Fibroblast of the aortic adventitia (primary cell): ENCODE results near the gene GRM8. TPM values are rescaled to one million over a fixed set of nuclear protein-coding genes. Genes with fewer than 3 reads are reported as not detected.

Experiments used
- DNase-seq: peaks from one replicate; pipeline ENCODE4 v3.0.0-alpha.2; 2010; ENCODE audit warnings: low read depth
- H3K4me3 ChIP-seq: 2 replicates; pipeline ENCODE4 v1.5.1; 2011; ENCODE audit warnings: low read depth, mild to moderate bottlenecking, control low read depth, low read length, moderate library complexity
- total RNA-seq: library from RNA; depleted of rRNA; stranded (reverse); fragments of >200 nt; gene quantifications from 2 replicates; pipeline ENCODE4 v1.2.3, GENCODE V29; 2012; ENCODE audit warnings: low replicate concordance
- TF ChIP-seq, protein P1 (sequence below): IDR thresholded peaks from 2 replicates; pipeline ENCODE4 v1.5.1; 2011; ENCODE audit warnings: mild to moderate bottlenecking, low read length, control low read depth, inconsistent platforms; ENCODE audit not compliant: insufficient read depth

The GRM8 gene
- total RNA-seq, result 0.36 TPM in 1 of 2 replicates, not detected in the other

- TF ChIP-seq, protein P1, sequence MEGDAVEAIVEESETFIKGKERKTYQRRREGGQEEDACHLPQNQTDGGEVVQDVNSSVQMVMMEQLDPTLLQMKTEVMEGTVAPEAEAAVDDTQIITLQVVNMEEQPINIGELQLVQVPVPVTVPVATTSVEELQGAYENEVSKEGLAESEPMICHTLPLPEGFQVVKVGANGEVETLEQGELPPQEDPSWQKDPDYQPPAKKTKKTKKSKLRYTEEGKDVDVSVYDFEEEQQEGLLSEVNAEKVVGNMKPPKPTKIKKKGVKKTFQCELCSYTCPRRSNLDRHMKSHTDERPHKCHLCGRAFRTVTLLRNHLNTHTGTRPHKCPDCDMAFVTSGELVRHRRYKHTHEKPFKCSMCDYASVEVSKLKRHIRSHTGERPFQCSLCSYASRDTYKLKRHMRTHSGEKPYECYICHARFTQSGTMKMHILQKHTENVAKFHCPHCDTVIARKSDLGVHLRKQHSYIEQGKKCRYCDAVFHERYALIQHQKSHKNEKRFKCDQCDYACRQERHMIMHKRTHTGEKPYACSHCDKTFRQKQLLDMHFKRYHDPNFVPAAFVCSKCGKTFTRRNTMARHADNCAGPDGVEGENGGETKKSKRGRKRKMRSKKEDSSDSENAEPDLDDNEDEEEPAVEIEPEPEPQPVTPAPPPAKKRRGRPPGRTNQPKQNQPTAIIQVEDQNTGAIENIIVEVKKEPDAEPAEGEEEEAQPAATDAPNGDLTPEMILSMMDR, result no peak
- H3K4me3 ChIP-seq, result peak within 1 kb of the TSS; percentile 72
- peak; percentile 19 for DNase-seq
Measured at GRCh38 chr7:127252778-127253280, at the start of gene GRM8. GRM8 (minus strand) TSS chr7:127252941.

DNA sequence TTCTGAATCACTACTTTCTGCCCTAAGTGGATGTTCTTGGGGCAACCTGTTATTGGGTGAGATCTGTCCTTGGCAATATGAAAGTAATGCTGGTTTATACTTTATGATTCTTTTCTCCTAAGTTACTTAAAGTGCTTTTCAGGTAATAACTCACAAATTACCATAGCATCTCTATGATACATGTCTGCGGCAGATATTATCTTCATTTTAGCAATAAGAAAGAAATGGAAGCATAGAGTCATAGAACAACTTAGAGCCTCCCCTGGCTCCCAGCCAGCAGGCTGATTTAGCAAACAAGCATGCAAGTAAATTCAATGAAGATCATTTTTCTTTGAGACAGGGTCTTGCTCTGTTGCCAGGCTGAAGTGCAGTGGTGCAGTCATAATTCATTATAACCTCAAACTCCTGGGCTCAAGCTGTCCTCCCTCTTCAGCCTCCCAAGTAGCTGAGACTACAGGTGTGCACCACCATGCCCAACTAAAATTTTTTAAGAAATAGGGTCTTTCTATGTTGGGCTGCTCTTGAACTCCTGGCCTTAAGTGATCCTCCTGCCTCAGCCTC lies 38.1 kb upstream of the GRM8 start:
- DNase-seq, result peak; percentile 8
- no peak overlapping the region for H3K4me3 ChIP-seq
- TF ChIP-seq, protein P1, result no peak

DNA sequence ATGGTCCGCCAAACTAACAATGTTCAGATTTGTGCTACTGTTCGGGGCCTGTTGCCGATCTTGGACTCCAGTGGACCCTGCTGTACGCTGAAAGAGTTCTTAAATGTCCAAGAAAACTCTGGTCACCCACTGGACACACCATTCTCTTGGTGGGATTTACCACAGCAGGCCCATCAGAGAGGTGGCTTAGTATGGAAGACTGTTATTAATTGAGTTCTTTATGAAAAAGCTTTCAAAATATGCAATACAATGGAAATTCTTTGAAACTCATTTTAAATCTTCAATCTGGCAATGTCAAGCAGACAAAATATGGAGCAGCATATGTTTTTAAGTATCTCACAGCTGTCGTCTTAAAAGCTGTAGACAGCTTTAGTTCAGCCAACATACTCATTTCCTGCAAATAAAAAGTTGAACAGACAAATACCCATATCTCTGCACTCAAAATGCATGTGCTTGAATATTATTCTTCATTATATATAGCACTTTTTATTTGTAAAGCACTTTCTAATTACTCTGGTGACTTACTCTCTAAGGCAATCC lies 37.4 kb upstream of the GRM8 start:
- TF ChIP-seq, protein P1, result no peak
- no peak for DNase-seq
- no peak overlapping the region for H3K4me3 ChIP-seq

GRCh38 chr7:127287133-127287532 lies 34.4 kb upstream of the GRM8 start:
- no peak for DNase-seq
- TF ChIP-seq, protein P1, result no peak
- no peak overlapping the region for H3K4me3 ChIP-seq

- H3K4me3 ChIP-seq, result no peak overlapping the region
- TF ChIP-seq, protein P1, result no peak
- DNase-seq, result no peak
Measured at GRCh38 chr7:127270093-127270492, 17.4 kb upstream of the GRM8 start.

DNA sequence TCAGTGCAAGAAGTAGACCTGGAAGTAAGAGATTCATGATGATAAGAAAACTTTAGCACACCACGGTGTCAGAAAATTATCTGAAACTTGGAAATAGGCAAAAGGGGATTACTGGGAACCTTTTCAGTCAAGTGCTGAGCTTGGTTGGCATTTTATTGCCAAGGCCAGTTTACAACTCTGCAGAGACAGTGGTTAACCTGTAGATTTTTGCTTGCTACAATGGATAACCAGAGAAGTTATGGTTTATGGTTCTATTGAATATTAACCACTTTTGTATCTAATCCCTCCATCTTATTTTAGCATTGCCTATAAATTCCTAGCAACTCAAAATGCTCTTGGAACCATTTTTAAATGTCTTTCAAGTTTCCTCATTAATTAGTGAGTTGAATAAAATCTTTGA lies 13.3 kb upstream of the GRM8 start:
- DNase-seq, result no peak
- no peak overlapping the region for H3K4me3 ChIP-seq
- TF ChIP-seq, protein P1, result no peak
